HepG2 (cell line): ENCODE results near the gene PLCG1. TPM values are rescaled to one million over a fixed set of nuclear protein-coding genes. Genes with fewer than 3 reads are reported as not detected.

ENCODE experiments used
- BRCA1 ChIP-seq: sonication (generic); formaldehyde crosslinking; IDR thresholded peaks from 2 replicates; pipeline ENCODE4 v1.4.0; 2020; ENCODE audit warnings: missing genetic modification reagents
- FOXP1 ChIP-seq, 2 experiments: fragments of 450-650 bp in 1 of 2; IDR thresholded peaks; 2 replicates each; pipeline ENCODE4 v1.6.1; 2017 to 2018; ENCODE audit warnings: antibody characterized with exemption in 1 of 2
- MAFK ChIP-seq, 2 experiments: IDR thresholded peaks in 1 of 2; conservative IDR thresholded peaks in 1 of 2; 2 replicates each; pipeline ENCODE4 v1.6.1; 2011; ENCODE audit warnings: improper control_type of control experiment in 2 of 2, low read length in 2 of 2
- MIXL1 ChIP-seq: IDR thresholded peaks from 2 replicates; pipeline ENCODE4 v1.6.1; 2016
- RORA ChIP-seq: sonication (generic); formaldehyde crosslinking; IDR thresholded peaks from 2 replicates; pipeline ENCODE4 v1.5.0; 2020; ENCODE audit warnings: mild to moderate bottlenecking, missing genetic modification reagents, moderate library complexity
- SSRP1 ChIP-seq: IDR thresholded peaks from 2 replicates; pipeline ENCODE4 v1.6.1; 2016; ENCODE audit warnings: control low read depth
- U2AF1 ChIP-seq: fragments of 200-400 bp; formaldehyde crosslinking; optimal IDR thresholded peaks from 2 replicates; pipeline ENCODE3; 2017; ENCODE audit warnings: mild to moderate bottlenecking, low read depth, low read length
- ZBTB4 ChIP-seq: sonication (generic); formaldehyde crosslinking; IDR thresholded peaks from 2 replicates; pipeline ENCODE4 v1.4.0; 2020; ENCODE audit warnings: missing genetic modification reagents, mild to moderate bottlenecking, borderline replicate concordance
- ZFAT ChIP-seq: sonication (generic); formaldehyde crosslinking; conservative IDR thresholded peaks from 2 replicates; pipeline ENCODE4 v1.8.1; 2023; ENCODE audit warnings: missing genetic modification reagents, inconsistent platforms
- ZNF275 ChIP-seq: sonication (generic); formaldehyde crosslinking; IDR thresholded peaks from 2 replicates; pipeline ENCODE4 v1.8.0; 2022; ENCODE audit warnings: missing genetic modification reagents, mild to moderate bottlenecking, inconsistent platforms, borderline replicate concordance
- polyA plus RNA-seq, 8 experiments: library from polyadenylated mRNA; depleted of rRNA in 3 of 8; stranded (reverse) in 7 of 8; unstranded in 1 of 8; fragments of >200 nt; fragmentation: Illumina TruSeq in 4 of 8; extraction: Trizol in 4 of 8; gene quantifications; 2 replicates each; pipeline versions ENCODE4 v1.2.1 to v1.2.3, GENCODE V29; 2011 to 2016; ENCODE audit warnings: low read depth in 4 of 8, missing spikeins in 1 of 8, mixed read lengths in 1 of 8; ENCODE audit not compliant: insufficient read depth in 1 of 8
- total RNA-seq, 5 experiments: library from RNA; depleted of rRNA; stranded (reverse); fragments of >200 nt; fragmentation: Illumina TruSeq; extraction: Trizol; gene quantifications; 2 replicates each; pipeline ENCODE4 v1.2.3, GENCODE V29; 2016; ENCODE audit warnings: low read depth in 1 of 5

PLCG1 gene
- total and polyA plus RNA-seq, 2 of the 13 experiments (the other 11 are each of a cell fraction or from before 2014, with no cell fraction given), result 85.3 to 158 TPM

GRCh38 chr20:41203660-41204059 lies 66.3 kb downstream of the PLCG1 start (continued):
- TF ChIP-seq ZNF275 (CRISPR knock-in tag), result no peak
- TF ChIP-seq SSRP1 (CRISPR knock-in tag), result no peak
- TF ChIP-seq ZFAT (CRISPR knock-in tag), result no peak
- no peak for TF ChIP-seq U2AF1
- no peak for TF ChIP-seq MIXL1
- no peak for TF ChIP-seq ZBTB4 (CRISPR knock-in tag)
- TF ChIP-seq RORA, result no peak
- TF ChIP-seq FOXP1 (IDR thresholded peaks at IDR 0.05), result no peak
- no peak for TF ChIP-seq FOXP1 (CRISPR knock-in tag; IDR thresholded peaks at IDR 0.05)
- no peak for TF ChIP-seq MAFK (conservative IDR thresholded peaks at IDR 0.05 in 1 of 2, IDR thresholded peaks at IDR 0.05 in 1 of 2; ENCODE audit: low read length in 2 of 2)
- no peak for TF ChIP-seq BRCA1 (CRISPR knock-in tag)
